ENCODE measurements around the gene LTF.

The LTF gene

DNA sequence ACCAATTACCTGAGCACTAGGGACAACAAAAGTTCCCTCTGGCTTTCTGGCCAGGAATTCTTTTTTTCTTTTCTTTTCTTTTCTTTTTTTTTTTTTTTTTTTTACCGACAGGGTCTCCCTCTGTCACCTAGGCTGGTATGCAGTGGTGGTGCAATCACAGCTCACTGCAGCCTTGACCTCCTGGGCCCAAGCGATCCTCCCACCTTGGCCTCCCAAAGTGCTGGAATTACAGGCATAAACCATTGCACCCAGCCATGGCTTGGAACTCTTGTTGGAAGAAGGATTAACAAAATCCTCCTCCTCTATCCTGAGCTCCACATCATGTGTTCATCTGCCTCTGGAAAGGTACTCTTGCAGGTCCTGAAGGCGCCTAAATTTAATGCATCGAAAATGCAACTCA lies 2.9 kb upstream of the LTF start:
- no peak for DNase-seq

GRCh38 chr3:46466871-46467403 lies 2.2 kb upstream of the LTF start:
- DNase-seq: no peak

- DNase-seq: no peak
Measured at GRCh38 chr3:46466273-46466672, 1.6 kb upstream of the LTF start.

- no peak for DNase-seq
Measured at GRCh38 chr3:46465196-46465520, 453 bp upstream of the LTF start.

DNA sequence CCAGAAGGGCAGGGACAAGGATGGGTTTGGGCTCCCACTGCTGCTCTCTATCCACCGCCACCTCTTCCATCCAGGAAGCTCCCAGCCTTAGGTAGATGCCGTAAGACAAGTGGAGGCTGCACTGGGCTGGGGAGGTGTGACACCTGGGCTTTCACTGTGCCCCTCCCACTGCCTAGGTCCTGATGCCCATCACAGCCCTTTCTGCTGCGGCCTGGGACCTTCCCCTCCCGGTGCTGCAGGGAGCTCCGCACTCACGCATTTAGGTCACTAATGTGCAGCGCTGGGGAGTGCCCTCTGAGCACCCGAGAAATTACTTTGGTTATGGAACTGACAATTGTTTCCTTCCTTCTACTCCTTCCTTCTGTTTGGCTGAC lies 850 bp downstream of the LTF start:
- no peak for DNase-seq

DNA sequence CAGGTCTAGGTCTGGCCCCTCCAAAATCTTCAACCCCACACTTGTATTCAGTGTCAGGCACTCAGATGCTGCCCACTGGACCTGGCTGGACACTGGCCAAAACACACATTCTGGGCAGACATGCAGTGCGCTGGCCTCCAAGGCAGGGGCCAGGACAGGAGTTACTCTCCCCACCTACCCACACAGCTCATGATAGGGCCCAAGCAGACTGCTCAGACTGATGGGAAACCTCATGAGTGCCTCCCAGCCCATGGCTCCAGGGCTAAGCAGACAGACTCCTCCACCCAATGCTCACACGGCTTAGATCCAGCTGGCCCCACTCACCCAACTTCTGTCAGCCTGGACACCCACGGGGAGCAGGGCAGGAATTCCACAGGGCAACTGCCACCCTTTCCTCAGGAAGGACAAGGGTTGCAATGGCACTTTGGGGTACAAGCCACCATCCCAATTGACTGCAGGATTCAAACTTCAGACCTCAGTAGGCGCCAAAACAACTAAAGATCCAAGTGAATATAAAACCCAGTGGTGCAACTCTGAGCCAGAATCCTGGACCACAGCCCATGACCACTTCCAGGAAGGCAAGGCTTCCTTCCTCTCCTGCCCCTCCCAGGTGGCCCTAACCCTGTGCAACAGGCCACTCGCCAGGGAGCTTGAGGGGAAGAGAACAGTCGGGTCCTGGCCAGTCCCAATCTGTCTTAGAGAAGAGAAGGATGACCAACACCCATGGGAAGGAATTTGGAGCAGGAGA lies 1.4 kb downstream of the LTF start:
- no peak for DNase-seq

- DNase-seq: no peak
Measured at GRCh38 chr3:46462511-46462910, 2.2 kb downstream of the LTF start.

GRCh38 chr3:46462111-46462510 lies 2.6 kb downstream of the LTF start:
- DNase-seq: no peak

DNA sequence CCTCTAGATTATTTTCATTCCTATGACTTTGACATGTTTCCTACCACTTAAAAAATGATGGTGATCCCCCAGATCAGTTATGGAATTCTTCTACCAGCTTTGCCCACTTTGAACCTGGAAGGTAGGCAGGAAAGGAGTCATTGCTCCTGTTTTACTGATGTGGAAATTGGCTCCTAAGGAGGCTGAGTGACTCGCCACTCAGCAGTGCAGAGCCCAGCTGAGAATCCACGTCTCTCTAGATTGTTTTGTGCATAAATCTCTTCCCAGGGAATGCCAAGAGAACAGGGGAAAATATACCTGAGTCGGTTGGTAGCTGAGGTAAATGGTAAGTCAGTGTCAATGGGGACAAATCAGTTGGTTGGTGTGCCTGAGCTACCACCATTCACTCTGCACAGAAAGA lies 4.7 kb downstream of the LTF start:
- DNase-seq: no peak

GRCh38 chr3:46456118-46456517 lies 8.6 kb downstream of the LTF start:
- DNase-seq: no peak

- no peak for DNase-seq
Measured at GRCh38 chr3:46455231-46456115, 9.2 kb downstream of the LTF start.

GRCh38 chr3:46454606-46455005 lies 10.1 kb downstream of the LTF start:
- no peak for DNase-seq

DNA sequence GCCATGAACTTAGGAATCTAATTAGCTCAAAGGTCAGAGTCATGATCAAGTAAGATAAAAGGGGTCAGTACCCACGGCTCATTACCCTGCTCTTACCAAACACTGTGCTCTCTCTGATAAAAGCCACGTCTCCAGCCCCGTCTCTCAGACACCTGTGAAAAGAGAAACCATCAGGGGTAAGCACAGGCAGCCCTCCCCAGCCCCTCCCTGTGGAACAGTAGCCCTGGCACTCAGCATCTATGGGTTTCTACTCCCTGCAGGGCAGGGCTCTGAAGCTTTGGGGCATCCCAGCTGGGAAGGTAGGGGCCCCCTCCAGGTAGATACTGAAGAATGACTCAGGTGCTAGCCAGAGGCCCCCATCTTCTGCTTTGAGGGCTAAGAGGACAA lies 10.5 kb downstream of the LTF start:
- DNase-seq: no peak

- DNase-seq: no peak
Measured at GRCh38 chr3:46453526-46454208, 11.0 kb downstream of the LTF start.

- DNase-seq: no peak
Measured at GRCh38 chr3:46449755-46450552, 14.8 kb downstream of the LTF start.

- DNase-seq: no peak
Measured at GRCh38 chr3:46448721-46449120, 16.0 kb downstream of the LTF start.

DNA sequence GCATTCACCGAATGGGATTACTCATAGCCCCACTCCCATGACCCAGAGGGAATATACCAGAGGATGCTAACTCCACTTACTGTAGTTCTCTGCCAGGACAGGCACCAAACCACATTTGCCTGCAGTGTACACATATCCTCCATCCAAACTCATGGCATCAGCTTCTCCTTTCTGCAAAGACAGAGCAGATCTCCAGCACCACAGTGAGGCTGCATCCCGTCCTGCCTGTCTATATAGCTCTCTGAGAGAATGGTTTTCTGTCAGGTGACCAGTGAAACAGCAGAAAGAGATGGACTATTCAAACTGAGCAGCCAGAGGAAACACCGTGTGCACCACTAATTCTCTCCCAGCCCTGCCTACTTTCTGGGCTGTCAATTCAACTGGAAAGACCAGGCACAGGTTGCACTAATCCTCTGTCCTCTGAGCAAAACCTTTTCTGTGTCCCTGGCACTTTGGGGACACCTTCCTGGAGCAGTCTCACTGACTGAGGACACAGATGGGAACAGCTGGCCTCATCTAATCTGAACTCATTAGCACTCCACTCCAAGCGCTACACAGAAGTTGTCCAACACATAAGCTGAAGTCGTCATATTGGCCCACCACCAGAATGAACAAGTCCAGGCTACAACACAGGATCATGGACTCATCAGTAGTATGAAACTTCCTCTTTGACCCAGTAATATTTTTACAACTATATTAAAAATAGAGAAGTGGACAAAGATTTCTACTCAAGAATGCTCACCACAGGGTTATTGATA lies 17.3 kb downstream of the LTF start:
- DNase-seq: no peak

GRCh38 chr3:46442576-46443530 lies 21.9 kb downstream of the LTF start:
- no peak for DNase-seq

GRCh38 chr3:46440531-46441294 lies 24.0 kb downstream of the LTF start:
- no peak for DNase-seq

- no peak for DNase-seq
Measured at GRCh38 chr3:46438831-46439230, 25.9 kb downstream of the LTF start.
